Caco-2 (cell line): ENCODE measurements around the gene NEURL1B. TPM values are rescaled to one million over a fixed set of nuclear protein-coding genes. Genes with fewer than 3 reads are reported as not detected.

Source experiments
- BruUV-seq: library from RNA; stranded (reverse); fragments of 400-500 nt; replicated peaks from 2 replicates; lab custom pipeline; 2021; lab: Mats Ljungman, UMichigan
- CTCF ChIA-PET: fragments of 300-600 bp; sonication (Branson Sonifier 250); formaldehyde crosslinking; loops from one replicate; lab custom pipeline; 2022; ENCODE audit warnings: antibody characterized with exemption; lab: Charles Lee
- POLR2A ChIA-PET: fragments of 300-600 bp; sonication (Branson Sonifier 250); formaldehyde crosslinking; loops from one replicate; lab custom pipeline; 2022; ENCODE audit warnings: antibody characterized with exemption; lab: Charles Lee
- DNase-seq, 2 experiments: peaks; one replicate each; pipeline versions ENCODE4 v3.0.0 to v3.0.0-alpha.2; 2020 to 2022
- H3K27me3 ChIP-seq: replicated peaks from 2 replicates; pipeline ENCODE4 v1.6.0; 2011; ENCODE audit warnings: low read length; ENCODE audit not compliant: control insufficient read depth, insufficient read depth
- H3K36me3 ChIP-seq: 2 replicates; pipeline ENCODE4 v1.5.1; 2011; ENCODE audit warnings: low read length; ENCODE audit not compliant: control insufficient read depth, insufficient read depth
- H3K4me1 ChIP-seq: fragments of 250-450 bp; sonication (Bioruptor Pico); 2 replicates; pipeline ENCODE4 v1.5.1; 2020; ENCODE audit warnings: mild to moderate bottlenecking
- H3K4me3 ChIP-seq: 2 replicates; pipeline ENCODE4 v1.5.1; 2011; ENCODE audit warnings: low read depth, mild to moderate bottlenecking, control low read depth, low read length
- H3K9me3 ChIP-seq: fragments of 250-450 bp; sonication (Bioruptor Pico); 2 replicates; pipeline ENCODE4 v1.5.1; 2020; ENCODE audit warnings: mild to moderate bottlenecking, moderate library complexity
- H3K27ac Mint-ChIP-seq: one replicate; pipeline ENCODE4 v1.8.0; 2022; ENCODE audit warnings: mixed read lengths; ENCODE audit not compliant: unreplicated experiment
- H3K27me3 Mint-ChIP-seq: one replicate; pipeline ENCODE4 v1.8.0; 2022; ENCODE audit warnings: mixed read lengths; ENCODE audit not compliant: insufficient read depth, unreplicated experiment
- H3K36me3 Mint-ChIP-seq: one replicate; pipeline ENCODE4 v1.8.0; 2022; ENCODE audit warnings: mild to moderate bottlenecking, mixed read lengths; ENCODE audit not compliant: insufficient read depth, unreplicated experiment
- H3K4me1 Mint-ChIP-seq: one replicate; pipeline ENCODE4 v1.8.0; 2022; ENCODE audit warnings: low read depth, mixed read lengths; ENCODE audit not compliant: unreplicated experiment
- H3K4me3 Mint-ChIP-seq: one replicate; pipeline ENCODE4 v1.8.0; 2022; ENCODE audit warnings: mild to moderate bottlenecking, moderate library complexity, mixed read lengths; ENCODE audit not compliant: unreplicated experiment
- H3K9me3 Mint-ChIP-seq: one replicate; pipeline ENCODE4 v1.8.0; 2022; ENCODE audit warnings: mixed read lengths; ENCODE audit not compliant: unreplicated experiment
- CTCF ChIP-seq, 2 experiments: fragments of 200-600 bp in 1 of 2; IDR thresholded peaks; 1 replicate in 1 of 2; 2 replicates in 1 of 2; pipeline versions ENCODE4 v1.5.1 to v1.8.0; 2011 to 2022; ENCODE audit warnings: antibody characterized with exemption in 1 of 2, control low read depth in 1 of 2, inconsistent platforms in 1 of 2, low read depth in 1 of 2, low read length in 1 of 2, mild to moderate bottlenecking in 1 of 2, moderate library complexity in 1 of 2; ENCODE audit not compliant: insufficient read depth in 1 of 2, severe bottlenecking in 1 of 2, unreplicated experiment in 1 of 2
- intact Hi-C: fragments of 100-400 bp; cut with micrococcal nuclease; formaldehyde crosslinking; loops from one replicate; pipeline ENCODE4 v1.10.0; 2022; ENCODE audit not compliant: unreplicated experiment
- total RNA-seq: library from RNA; stranded (reverse); gene quantifications from 2 replicates; pipeline ENCODE4 v1.2.3, GENCODE V29; 2022

The NEURL1B gene
- total RNA-seq, 1 experiment from 2014 or later = 7.6 TPM

DNA sequence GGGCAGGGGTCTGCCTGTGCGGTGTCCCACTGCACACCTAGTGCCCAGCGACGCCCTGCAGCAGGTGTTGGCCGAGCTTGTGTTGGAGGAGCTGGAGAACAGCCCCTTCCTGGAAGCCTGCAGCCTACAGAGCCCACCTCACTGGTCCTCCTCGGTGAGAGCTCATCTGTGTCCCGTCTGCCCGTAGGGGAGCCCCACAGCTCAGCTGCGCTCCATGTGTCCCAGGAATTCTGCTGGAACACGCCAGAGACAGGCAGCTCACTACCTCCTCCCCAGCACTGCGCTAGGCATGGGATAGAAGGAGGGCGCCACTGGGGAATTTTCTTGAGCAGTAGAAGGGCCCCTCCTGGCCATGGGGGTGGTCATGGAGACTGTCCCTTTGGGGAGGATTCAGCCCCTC is 85.9 kb downstream of the NEURL1B start:
- H3K4me1 ChIP-seq = peaks cover 15% of the 10 kb centered on the region
- H3K4me3 ChIP-seq = no peak overlapping the region
- no peaks in the 10 kb centered on the region for H3K9me3 Mint-ChIP-seq
- no peak overlapping the region for H3K27ac Mint-ChIP-seq
- intact Hi-C loops = no loop called here
- no peaks in the 10 kb centered on the region for H3K36me3 ChIP-seq
- CTCF ChIA-PET = interaction anchor here (0.8 to 1.1 kb wide), 2 partner anchors 10 to 12 kb away, joined by 3 read pairs; no protein-coding TSS in a partner anchor
- no peak for TF ChIP-seq CTCF (IDR thresholded peaks at IDR 0.05; ENCODE audit: insufficient read depth in 1 of 2, low read depth in 1 of 2, low read length in 1 of 2, severe bottlenecking in 1 of 2, unreplicated experiment in 1 of 2)
- POLR2A ChIA-PET = no interaction called here
- no peaks in the 10 kb centered on the region for H3K9me3 ChIP-seq
- no TSS peak for BruUV-seq
- H3K4me3 Mint-ChIP-seq = no peak overlapping the region
- peaks cover 14% of the 10 kb centered on the region for H3K4me1 Mint-ChIP-seq
- no peaks in the 10 kb centered on the region for H3K27me3 ChIP-seq
- no peaks in the 10 kb centered on the region for H3K27me3 Mint-ChIP-seq
- no peak for DNase-seq
- no peaks in the 10 kb centered on the region for H3K36me3 Mint-ChIP-seq

GRCh38 chr5:172727551-172727950 is 86.5 kb downstream of the NEURL1B start:
- H3K27me3 Mint-ChIP-seq = no peaks in the 10 kb centered on the region
- H3K27ac Mint-ChIP-seq = no peak overlapping the region
- BruUV-seq = no TSS peak
- Histone ChIP-seq H3K4me3 (no peak overlapping the region), H3K9me3 (no peaks in the 10 kb centered on the region), H3K36me3 (no peaks in the 10 kb centered on the region), H3K27me3 (no peaks in the 10 kb centered on the region), H3K4me1 (peaks cover 15% of the 10 kb centered on the region)
- no peaks in the 10 kb centered on the region for H3K36me3 Mint-ChIP-seq
- ChIA-PET CTCF (interaction anchor here (1.1 kb wide), 1 partner anchor 11 kb away, joined by 3 read pairs; no protein-coding TSS in a partner anchor), POLR2A (no interaction called here)
- H3K9me3 Mint-ChIP-seq = no peaks in the 10 kb centered on the region
- DNase-seq = no peak
- TF ChIP-seq CTCF (IDR thresholded peaks at IDR 0.05; ENCODE audit: insufficient read depth in 1 of 2, low read depth in 1 of 2, low read length in 1 of 2, severe bottlenecking in 1 of 2, unreplicated experiment in 1 of 2) = no peak
- intact Hi-C loops = no loop called here
- no peak overlapping the region for H3K4me3 Mint-ChIP-seq
- peaks cover 14% of the 10 kb centered on the region for H3K4me1 Mint-ChIP-seq

DNA sequence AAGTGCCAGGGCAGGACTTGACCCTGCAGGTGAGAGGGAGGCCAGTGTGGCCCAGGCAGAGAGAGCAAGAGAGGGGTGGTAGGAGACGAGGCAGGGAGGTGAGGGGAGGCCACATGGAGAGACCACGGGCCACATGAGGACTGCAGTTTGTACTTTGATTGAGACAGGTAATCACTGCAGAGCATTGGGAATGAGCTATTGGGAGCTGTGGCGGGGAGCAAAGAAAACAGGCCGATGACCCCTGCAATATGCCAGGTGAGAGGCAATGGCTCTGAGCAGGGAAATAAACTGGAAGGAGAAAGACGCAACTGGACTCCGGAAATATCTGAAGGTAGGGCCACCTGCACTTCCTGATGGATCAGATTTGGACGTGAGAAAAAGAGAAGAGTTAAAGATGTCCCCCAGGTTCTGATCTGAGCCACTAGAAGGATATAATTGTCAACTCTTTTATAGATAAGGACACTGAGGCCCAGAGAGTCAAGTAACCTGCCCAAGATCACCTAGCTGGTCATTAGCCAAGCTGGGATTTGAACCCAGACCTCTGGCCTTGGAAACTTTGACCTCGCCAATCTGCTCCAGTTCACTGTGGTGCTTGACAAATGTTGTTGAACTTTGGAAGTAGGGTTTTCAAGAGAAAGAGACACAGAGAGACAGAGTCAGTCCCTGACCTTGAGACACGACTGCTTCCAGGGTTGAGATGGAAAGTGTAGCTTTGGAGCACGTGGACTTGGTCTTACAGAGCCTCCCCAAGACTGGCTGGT is 87.6 kb downstream of the NEURL1B start:
- Histone ChIP-seq H3K27me3 (no peaks in the 10 kb centered on the region), H3K9me3 (no peaks in the 10 kb centered on the region), H3K36me3 (no peaks in the 10 kb centered on the region), H3K4me3 (no peak overlapping the region), H3K4me1 (peaks cover 19% of the 10 kb centered on the region)
- Mint-ChIP-seq H3K4me3 (no peak overlapping the region), H3K27me3 (no peaks in the 10 kb centered on the region), H3K4me1 (peaks cover 14% of the 10 kb centered on the region), H3K27ac (no peak overlapping the region), H3K36me3 (no peaks in the 10 kb centered on the region), H3K9me3 (no peaks in the 10 kb centered on the region)
- POLR2A ChIA-PET = no interaction called here
- CTCF ChIA-PET = no interaction called here
- TF ChIP-seq CTCF (IDR thresholded peaks at IDR 0.05; ENCODE audit: insufficient read depth in 1 of 2, low read depth in 1 of 2, low read length in 1 of 2, severe bottlenecking in 1 of 2, unreplicated experiment in 1 of 2) = no peak
- no peak for DNase-seq
- intact Hi-C loops = no loop called here
- BruUV-seq = no TSS peak
